Mononuclear cell (primary cell): ENCODE measurements around the gene CDH23. TPM values are rescaled to one million over a fixed set of nuclear protein-coding genes. Genes with fewer than 3 reads are reported as not detected.

Experiments
- H3K27me3 ChIP-seq: 2 replicates; pipeline ENCODE4 v1.6.0; 2011; ENCODE audit warnings: low read length, control low read depth; ENCODE audit not compliant: insufficient read depth
- H3K4me1 ChIP-seq: 2 replicates; pipeline ENCODE4 v1.5.1; 2011; ENCODE audit warnings: mild to moderate bottlenecking, low read length, control low read depth; ENCODE audit not compliant: insufficient read depth
- H3K4me3 ChIP-seq: 2 replicates; pipeline ENCODE4 v1.5.1; 2011; ENCODE audit warnings: mild to moderate bottlenecking, low read length, moderate library complexity
- H3K9me3 ChIP-seq: 2 replicates; pipeline ENCODE4 v1.5.1; 2011; ENCODE audit warnings: low read depth, mild to moderate bottlenecking, control low read depth, low read length
- total RNA-seq: library from RNA; depleted of rRNA; stranded (reverse); fragments of >200 nt; gene quantifications from one replicate; pipeline ENCODE4 v1.2.3, GENCODE V29; 2012

The CDH23 gene
- total RNA-seq, 1 donor: 5.0 TPM

DNA sequence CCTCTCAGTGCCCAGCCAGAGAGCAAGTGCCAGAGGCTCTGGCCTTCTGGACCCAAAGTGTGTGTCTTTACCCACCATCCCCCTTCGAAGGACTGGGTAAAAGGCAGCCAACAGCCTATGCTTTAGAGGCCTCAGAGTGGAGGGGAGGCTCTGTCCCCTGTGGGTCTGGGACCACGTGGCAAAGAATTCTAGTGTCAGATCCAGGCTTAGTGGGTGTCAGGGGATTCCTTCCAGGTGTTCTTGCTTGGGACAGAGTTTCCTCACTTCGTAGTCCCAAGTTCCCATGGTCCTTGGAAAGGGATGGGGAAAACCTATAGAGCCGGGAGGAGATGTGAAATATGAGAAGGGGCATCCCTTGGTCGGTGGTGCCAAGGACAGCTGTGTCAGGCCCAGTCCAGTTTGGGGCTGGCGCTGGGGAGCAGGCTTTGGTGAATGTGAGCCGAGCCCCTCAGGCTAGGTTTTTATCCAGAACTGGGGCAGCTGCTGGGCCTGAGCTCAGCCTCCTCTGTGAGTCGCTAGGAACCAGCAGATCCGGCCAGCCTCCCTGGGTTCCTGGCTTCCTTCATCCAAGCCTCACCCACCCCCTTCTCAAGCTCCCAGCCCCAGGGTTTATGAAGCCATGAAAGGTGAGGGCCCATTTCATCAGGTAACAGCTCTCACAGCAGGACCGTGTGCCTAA lies 251.7 kb downstream of the CDH23 start:
- Histone ChIP-seq H3K9me3 (no peaks in the 10 kb centered on the region), H3K4me3 (no peak overlapping the region), H3K4me1 (peaks cover 16% of the 10 kb centered on the region), H3K27me3 (no peaks in the 10 kb centered on the region)

DNA sequence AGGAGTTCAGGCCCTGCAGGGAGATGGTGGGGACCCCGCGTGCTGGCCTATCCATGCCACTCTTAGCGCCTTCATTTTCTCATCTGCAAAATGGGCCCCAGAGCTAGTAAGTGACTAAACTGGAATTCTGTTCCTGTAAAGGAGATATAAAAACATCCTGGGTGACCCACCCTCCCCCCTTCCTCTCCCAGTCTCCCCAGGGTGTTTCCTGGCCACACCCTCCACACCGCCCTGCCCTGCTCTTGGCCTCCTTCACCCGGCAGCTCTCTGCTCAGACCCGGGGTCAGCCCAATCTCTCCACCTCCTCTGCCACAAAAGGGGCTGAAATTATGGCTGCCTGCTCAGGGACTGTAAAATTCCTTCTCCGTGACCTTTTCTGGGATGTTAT lies 252.2 kb downstream of the CDH23 start:
- no peaks in the 10 kb centered on the region for H3K27me3 ChIP-seq
- H3K4me3 ChIP-seq: no peak overlapping the region
- no peaks in the 10 kb centered on the region for H3K9me3 ChIP-seq

DNA sequence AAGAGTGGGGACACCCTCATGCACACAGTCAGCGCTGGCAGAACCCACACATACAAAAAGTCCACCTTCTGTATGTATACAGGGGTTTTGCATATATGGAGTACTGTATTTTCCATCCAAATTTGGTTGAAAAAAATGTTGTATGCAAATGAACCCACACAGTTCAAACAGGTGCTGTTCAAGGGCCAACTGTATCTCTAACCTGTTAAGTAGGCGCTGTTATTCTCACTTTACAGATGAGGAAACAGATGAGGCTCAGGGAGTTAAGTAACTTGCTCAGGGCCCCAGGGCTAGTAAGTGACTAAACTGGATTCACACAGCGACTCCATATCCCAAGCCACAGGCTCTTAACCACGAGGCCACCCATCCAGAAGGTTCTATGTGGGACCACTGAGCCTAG lies 252.9 kb downstream of the CDH23 start:
- Histone ChIP-seq H3K27me3 (no peaks in the 10 kb centered on the region), H3K4me1 (peaks cover 16% of the 10 kb centered on the region), H3K4me3 (no peak overlapping the region), H3K9me3 (no peaks in the 10 kb centered on the region)

More for the DNA sequence above, 252.2 kb downstream of the CDH23 start:
- peaks cover 16% of the 10 kb centered on the region for H3K4me1 ChIP-seq

DNA sequence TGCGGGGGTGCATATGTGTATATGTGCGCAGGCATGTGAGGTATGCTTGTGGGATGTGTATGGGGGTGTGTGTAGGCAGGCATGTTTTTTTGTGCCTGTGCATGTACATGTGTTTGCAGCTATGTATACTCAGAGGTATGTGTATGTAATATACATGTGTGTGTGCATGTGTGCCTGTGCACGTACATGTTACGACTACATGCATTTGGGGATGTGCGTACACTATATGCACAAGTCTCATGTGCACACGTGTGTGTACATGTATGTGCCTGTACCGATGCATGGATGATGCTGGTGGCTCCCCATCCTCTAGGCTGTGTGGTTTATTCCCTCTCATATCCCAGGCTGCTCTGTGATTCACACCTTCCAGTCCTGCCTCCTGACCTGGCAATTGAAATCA lies 253.7 kb downstream of the CDH23 start:
- Histone ChIP-seq H3K4me3 (no peak overlapping the region), H3K27me3 (no peaks in the 10 kb centered on the region), H3K4me1 (peaks cover 16% of the 10 kb centered on the region), H3K9me3 (no peaks in the 10 kb centered on the region)

DNA sequence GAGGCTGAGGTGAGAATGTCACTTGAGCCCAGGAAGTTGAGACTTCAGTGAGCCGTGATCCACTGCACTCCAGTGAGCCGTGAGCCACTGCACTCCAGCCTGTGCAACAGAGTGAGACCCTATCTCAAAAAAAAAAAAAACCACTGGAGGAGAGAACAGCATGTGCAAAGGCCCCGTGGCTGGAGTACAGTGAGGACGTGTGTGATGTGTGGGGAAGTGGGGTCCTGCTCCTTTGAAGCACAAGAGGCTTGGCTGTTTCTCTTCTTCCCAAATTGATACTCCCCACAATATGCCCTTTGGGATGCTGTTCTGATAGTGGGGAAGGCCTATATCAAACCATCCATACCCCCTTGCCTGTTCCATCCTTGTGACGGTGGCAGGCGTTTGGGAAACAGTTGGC lies 254.7 kb downstream of the CDH23 start:
- H3K4me1 ChIP-seq: peaks cover 16% of the 10 kb centered on the region
- no peaks in the 10 kb centered on the region for H3K9me3 ChIP-seq
- no peaks in the 10 kb centered on the region for H3K27me3 ChIP-seq
- no peak overlapping the region for H3K4me3 ChIP-seq

DNA sequence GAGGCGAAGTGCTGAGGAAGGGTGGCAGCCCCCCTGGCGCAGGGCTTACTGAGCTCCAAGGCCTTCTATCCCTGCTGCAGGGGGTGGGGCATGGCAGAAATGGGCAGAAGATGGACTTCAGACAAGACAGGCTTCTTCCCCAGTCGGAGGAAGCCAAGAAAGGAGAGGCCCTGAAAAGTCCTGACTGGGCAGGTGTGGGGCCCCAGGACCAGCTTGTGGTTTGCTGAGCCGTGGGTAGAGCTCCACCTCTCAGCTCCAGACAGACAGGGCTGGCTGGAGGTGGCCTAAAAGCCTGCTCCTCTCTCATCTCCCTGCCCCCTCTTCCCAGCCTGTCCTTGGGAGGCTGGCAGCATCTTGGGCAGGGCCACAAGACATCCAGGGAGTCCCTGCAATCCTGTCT lies 255.2 kb downstream of the CDH23 start:
- H3K4me1 ChIP-seq: peaks cover 16% of the 10 kb centered on the region
- H3K9me3 ChIP-seq: no peaks in the 10 kb centered on the region
- no peak overlapping the region for H3K4me3 ChIP-seq
- H3K27me3 ChIP-seq: no peaks in the 10 kb centered on the region

DNA sequence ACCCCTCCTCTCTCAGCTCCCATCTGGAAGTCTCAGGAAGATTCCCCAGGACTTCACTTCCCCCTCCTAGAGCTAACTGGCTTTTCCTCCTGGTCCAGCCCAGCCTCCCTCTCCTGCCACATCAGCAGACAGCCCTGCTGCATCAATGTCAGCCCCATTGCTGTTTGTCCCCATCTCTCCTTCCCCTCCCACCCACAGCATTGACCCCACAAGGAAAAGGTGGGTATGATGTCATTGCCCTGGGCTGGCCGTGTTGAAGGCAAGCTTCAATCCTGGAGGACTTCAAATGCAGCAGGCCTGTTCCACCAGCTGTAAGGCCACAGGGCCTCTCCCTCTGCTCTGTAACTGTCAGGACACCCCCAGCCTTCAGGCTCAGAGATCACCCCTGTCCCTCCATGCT lies 256.3 kb downstream of the CDH23 start:
- Histone ChIP-seq H3K9me3 (no peaks in the 10 kb centered on the region), H3K27me3 (no peaks in the 10 kb centered on the region), H3K4me1 (peaks cover 16% of the 10 kb centered on the region), H3K4me3 (no peak overlapping the region)

DNA sequence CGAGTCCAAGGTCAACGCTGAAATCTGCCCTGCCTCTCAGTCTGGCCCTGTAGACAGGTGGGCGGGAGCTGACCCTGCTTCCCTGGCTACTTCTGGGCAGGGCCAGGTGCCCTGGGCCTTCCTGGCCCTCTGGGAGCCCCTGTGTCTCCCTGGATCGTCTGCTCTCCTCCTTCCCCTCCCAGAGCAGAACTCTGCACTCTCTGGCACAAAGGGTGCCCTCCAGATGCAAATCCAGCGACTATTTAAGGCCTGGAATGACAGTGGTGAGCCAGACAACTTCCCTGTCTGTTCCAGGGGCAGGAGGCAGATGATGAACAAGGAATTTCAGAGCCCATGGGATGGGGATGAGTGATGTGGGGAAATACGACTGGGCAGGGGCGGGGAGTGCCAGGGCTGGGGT lies 259.5 kb downstream of the CDH23 start:
- no peaks in the 10 kb centered on the region for H3K4me1 ChIP-seq
- no peaks in the 10 kb centered on the region for H3K27me3 ChIP-seq
- no peak overlapping the region for H3K4me3 ChIP-seq
- H3K9me3 ChIP-seq: no peaks in the 10 kb centered on the region

DNA sequence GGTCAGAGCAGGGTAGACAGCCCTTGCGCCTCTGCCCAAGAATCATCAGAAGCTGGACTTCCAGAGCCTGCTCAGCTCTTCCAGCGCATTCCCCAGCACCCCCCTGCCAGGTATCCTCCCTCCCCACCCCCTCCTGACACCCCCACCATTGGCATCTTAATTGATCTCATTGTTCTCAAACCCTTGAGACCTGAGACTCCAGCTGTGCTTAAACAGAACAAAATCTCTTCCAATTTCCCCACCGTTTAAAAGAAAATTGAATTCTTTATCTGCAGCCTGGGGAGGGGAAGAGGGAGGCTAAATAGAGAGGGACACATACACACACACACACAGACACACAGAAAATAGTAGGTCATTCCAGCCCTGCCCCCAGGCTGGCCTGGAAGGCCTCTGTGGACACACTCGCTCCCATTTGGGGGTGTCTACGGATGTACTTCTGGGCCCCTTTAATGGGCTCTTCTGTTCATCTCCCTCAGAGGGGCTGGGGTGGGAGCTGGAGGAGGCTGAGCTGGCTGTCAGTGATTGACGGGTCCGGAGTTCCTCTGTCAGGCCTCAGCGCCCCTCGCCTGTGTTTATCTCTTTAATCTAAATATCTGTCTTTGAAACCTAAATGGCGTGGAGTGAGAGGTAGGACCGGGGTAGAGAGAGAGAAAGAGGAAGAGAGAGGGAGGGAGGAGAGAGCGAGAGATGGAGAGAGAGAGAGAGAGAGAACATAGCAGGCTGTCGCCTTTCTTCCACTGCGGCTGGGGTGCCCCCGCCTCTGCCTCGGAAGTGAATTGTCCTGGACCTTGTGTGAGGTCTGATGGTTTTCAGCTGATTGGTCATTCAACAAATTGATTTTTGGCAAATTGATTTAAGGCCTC lies 261.1 kb downstream of the CDH23 start:
- Histone ChIP-seq H3K27me3 (no peaks in the 10 kb centered on the region), H3K4me1 (no peaks in the 10 kb centered on the region), H3K4me3 (no peak overlapping the region), H3K9me3 (no peaks in the 10 kb centered on the region)

DNA sequence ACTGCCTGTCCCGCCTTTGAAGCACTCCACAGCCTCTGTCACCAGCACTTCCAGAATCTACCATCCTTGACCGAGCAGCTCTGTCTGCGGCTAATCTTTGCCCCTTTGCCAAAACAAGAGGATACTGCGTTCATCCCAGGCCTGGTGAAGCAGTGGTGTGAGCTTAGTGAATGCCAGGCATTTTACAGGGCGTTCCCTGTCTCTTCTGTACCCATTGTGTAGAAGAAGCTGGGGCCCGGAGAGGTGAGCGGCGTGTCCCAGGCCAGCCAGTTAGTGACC lies 261.7 kb downstream of the CDH23 start:
- no peaks in the 10 kb centered on the region for H3K27me3 ChIP-seq
- no peaks in the 10 kb centered on the region for H3K9me3 ChIP-seq

DNA sequence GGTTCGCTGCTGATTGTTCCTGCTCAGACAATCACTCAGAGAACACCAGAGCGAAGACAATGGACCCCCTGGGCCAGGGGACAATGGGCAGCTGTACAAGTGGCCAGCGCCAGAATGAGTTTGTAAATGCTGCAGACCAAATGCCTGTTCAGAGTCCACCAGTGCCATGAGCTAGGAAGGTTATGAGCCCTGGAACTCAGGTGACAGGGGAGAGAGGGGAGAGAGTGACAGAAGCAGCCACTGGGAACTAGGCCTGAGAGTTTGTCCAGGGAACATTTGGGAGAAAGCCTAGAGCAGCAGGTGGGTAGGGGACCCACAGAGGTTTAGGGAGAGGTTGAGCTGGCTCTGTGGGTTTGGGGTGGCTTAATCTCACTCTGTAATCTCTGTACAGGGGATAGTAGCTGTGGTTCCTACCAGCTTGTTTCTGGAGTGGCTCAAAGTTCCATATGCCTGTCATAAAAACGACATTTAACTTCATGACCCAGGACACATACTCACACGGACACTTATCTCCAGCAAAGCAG lies 262.5 kb downstream of the CDH23 start:
- no peaks in the 10 kb centered on the region for H3K4me1 ChIP-seq
- H3K4me3 ChIP-seq: no peak overlapping the region
- no peaks in the 10 kb centered on the region for H3K27me3 ChIP-seq
- H3K9me3 ChIP-seq: no peaks in the 10 kb centered on the region

More for the DNA sequence above, 261.7 kb downstream of the CDH23 start:
- H3K4me1 ChIP-seq: no peaks in the 10 kb centered on the region
- H3K4me3 ChIP-seq: no peak overlapping the region

DNA sequence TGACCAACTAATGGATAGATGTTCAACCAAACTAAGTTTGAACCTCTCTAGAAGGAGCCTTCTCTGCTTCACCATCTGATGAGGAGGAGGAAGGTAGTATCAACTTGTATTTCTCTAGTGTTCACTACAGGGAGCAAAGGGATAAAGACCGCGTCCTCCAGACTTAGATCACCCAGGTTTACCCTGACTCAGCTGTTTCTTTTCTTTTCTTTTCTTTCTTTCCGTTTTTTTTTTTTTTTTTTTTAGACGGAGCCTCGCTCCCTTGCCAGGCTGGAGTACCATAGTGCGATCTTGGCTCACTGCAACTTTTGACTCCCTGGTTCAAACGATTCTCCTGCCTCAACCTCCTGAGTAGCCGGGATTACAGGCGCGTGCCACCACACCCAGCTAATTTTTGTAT lies 263.0 kb downstream of the CDH23 start:
- no peak overlapping the region for H3K4me3 ChIP-seq
- no peaks in the 10 kb centered on the region for H3K27me3 ChIP-seq
- no peaks in the 10 kb centered on the region for H3K9me3 ChIP-seq
- no peaks in the 10 kb centered on the region for H3K4me1 ChIP-seq

DNA sequence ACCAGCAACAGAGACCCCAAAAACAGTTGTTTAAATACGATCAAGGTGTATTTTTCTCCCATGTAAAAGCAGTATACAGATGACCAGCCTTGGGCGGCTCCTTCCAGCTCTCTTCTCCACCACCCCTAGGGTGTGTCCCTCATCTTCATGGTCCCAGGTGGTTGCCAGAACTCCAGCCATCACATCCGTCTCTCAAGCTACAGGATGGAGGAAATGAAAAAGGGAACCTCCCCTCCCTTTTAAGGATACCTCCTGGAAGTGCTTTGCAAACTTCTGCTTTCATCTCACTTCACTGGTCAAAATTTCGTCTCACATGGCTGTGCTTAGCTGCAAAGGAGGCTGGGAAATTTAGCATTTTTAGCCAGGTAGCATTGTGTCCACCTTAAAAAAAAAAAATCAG lies 263.6 kb downstream of the CDH23 start:
- Histone ChIP-seq H3K4me3 (no peak overlapping the region), H3K9me3 (no peaks in the 10 kb centered on the region), H3K4me1 (no peaks in the 10 kb centered on the region), H3K27me3 (no peaks in the 10 kb centered on the region)

DNA sequence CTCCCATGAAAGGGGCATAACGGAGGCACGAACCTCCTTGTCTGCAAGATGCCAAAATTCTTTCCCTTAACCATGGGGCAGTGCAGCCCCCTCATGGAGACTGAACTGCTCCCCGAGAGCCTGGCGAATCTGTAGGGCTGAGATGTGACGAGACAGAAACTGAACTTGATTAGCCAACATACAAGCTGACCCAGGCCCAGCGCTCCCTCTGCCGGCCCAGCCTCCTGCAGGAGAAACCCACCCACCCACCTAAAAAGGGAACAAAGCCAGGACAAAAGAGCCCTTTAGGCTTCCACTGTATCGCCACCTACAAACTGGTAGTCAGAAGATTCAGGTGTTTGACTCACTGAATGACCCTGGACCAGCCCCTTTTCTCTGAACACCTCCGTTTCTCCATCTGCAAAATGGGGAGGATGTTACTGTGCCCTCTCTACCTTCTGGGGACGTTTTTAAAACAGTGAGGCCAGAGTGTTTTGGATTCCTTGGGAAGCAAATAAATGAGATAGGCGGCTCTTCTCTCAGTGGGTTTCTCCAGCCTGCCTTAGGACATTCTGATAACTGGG lies 264.4 kb downstream of the CDH23 start:
- Histone ChIP-seq H3K4me3 (no peak overlapping the region), H3K4me1 (no peaks in the 10 kb centered on the region), H3K27me3 (no peaks in the 10 kb centered on the region), H3K9me3 (no peaks in the 10 kb centered on the region)

DNA sequence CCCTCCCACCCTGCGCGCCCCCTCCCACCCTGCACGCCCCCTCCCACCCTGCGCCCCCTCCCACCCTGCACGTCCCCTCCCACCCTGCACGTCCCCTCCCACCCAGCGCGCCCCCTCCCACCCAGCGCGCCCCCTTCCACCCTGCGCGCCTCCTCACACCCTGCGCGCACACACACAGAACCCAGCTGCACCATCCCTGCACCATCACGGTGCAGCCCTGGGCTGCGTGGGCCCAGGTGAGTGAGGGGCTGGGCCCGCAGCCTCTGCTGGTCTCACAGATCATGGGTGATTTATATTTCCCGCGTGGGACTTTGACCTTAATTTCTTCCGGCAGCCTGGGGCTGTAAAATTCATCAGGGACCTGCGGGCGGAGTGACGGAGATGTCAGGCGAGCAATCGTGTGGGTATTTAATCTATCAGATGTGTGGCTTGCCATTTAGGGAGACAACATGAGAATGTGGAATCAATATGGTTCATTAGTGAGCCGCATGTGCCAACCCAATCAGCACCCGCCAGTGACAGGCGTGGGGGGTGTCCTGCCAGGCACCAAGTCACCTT lies 265.1 kb downstream of the CDH23 start:
- Histone ChIP-seq H3K4me3 (no peak overlapping the region), H3K9me3 (no peaks in the 10 kb centered on the region), H3K4me1 (peaks cover 6% of the 10 kb centered on the region), H3K27me3 (no peaks in the 10 kb centered on the region)
